ENCODE data around the gene S100A5. TPM values are rescaled to one million over a fixed set of nuclear protein-coding genes. Genes with fewer than 3 reads are reported as not detected.

S100A5 gene
- total RNA-seq, 4 donors from 2014 or later: 2.2 to 12.6 (median 6.5) TPM

GRCh38 chr1:153537376-153537730 lies 3.4 kb downstream of the S100A5 start:
- no peaks in the 10 kb centered on the region for H3K36me3 ChIP-seq
- intact Hi-C loops (cut with DNase I): no loop called here
- H3K4me3 ChIP-seq (replicated peaks in 1 of 3): no peak overlapping the region
- peak overlapping the region in 2 of 3 donors; percentile 12 to 98 for H3K27ac ChIP-seq
- H3K27me3 ChIP-seq: no peaks in the 10 kb centered on the region
- WGBS, 2 donors: 93 to 95% methylated on average over 6 of the region's 6 CpGs
- no peak for TF ChIP-seq POLR2A (IDR thresholded peaks at IDR 0.05)
- TF ChIP-seq, protein P1, sequence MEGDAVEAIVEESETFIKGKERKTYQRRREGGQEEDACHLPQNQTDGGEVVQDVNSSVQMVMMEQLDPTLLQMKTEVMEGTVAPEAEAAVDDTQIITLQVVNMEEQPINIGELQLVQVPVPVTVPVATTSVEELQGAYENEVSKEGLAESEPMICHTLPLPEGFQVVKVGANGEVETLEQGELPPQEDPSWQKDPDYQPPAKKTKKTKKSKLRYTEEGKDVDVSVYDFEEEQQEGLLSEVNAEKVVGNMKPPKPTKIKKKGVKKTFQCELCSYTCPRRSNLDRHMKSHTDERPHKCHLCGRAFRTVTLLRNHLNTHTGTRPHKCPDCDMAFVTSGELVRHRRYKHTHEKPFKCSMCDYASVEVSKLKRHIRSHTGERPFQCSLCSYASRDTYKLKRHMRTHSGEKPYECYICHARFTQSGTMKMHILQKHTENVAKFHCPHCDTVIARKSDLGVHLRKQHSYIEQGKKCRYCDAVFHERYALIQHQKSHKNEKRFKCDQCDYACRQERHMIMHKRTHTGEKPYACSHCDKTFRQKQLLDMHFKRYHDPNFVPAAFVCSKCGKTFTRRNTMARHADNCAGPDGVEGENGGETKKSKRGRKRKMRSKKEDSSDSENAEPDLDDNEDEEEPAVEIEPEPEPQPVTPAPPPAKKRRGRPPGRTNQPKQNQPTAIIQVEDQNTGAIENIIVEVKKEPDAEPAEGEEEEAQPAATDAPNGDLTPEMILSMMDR (IDR thresholded peaks at IDR 0.05): no peak
- H3K9me3 ChIP-seq: no peaks in the 10 kb centered on the region
- H3K4me1 ChIP-seq: peaks cover 45 to 68% of the 10 kb centered on the region in 2 donors
- DNase-seq: no peak

GRCh38 chr1:153536671-153537375 lies 3.9 kb downstream of the S100A5 start:
- no peaks in the 10 kb centered on the region for H3K27me3 ChIP-seq
- no peaks in the 10 kb centered on the region for H3K9me3 ChIP-seq
- H3K4me1 ChIP-seq: peaks cover 45 to 64% of the 10 kb centered on the region in 2 donors
- intact Hi-C loops (cut with DNase I): no loop called here
- no peak for TF ChIP-seq POLR2A (IDR thresholded peaks at IDR 0.05)
- TF ChIP-seq, protein P1 (IDR thresholded peaks at IDR 0.05): no peak
- DNase-seq: peak; percentile 75 to 78
- H3K4me3 ChIP-seq (replicated peaks in 1 of 3): no peak overlapping the region
- H3K27ac ChIP-seq: peak overlapping the region; percentile 98 to 99 (median 98)
- H3K36me3 ChIP-seq: no peaks in the 10 kb centered on the region
- WGBS, 2 donors: 76 to 80% methylated on average over 9 of the region's 9 CpGs

- Histone ChIP-seq H3K4me1 (peaks cover 45 to 57% of the 10 kb centered on the region in 2 donors), H3K9me3 (no peaks in the 10 kb centered on the region), H3K27me3 (no peaks in the 10 kb centered on the region), H3K4me3 (replicated peaks in 1 of 3) (peak overlapping the region; percentile 63 to 87 (median 82)), H3K27ac (peak overlapping the region; percentile 98 to 99 (median 98)), H3K36me3 (no peaks in the 10 kb centered on the region)
- 3% methylated on average over 17 to 20 of the region's 38 CpGs for WGBS, 2 donors
- TF ChIP-seq POLR2A (IDR thresholded peaks at IDR 0.05): peak; percentile 89 to 95
- TF ChIP-seq, protein P1 (IDR thresholded peaks at IDR 0.05): peak in 1 of 6 experiments; percentile 1
- peak; percentile 92 to 94 for DNase-seq
- intact Hi-C loops (cut with DNase I): no loop called here
These were observed 4.6 kb downstream of the S100A5 start for GRCh38 chr1:153536012-153536670.

DNA sequence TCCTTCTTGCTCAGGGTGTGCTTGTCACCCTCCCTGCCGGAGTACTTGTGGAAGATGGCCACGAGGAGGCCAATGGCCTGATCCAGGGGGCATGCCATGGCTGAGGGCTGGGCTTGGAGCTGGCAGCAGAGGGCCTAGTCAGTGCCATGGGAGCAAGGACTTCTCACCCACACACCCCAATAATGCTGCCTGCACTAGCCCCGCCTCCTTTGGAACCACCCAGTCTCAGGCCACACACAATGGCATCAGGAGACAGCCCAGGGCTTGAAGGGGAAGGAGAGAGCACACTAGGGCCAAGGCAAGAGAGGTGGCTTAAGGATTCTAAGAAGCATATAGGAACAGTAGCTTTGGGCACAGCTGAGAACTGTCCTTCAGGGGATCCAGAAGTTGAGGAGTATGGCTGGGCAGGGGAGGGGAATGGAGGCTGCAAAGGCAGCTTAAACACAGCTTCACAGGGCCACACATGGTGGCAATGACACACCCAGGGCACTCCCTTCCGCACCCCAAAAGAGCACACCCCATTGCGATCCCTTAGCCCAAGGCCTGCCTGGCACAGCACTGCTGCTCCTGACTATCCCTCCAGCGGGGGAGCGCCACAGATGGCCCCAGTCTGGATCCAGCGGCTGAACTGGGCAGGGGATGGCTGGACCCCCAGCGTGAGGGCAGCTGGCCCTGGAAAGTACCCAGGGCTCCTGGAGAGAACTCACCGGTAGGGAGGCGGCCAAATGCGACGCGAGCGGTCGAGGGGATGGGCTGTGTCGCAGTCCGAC lies 5.3 kb downstream of the S100A5 start, which contains the start of gene S100A6:
Gene S100A6, minus strand, starts transcription at position 750 of the 770 bp plus-strand sequence. Its CDS starts 652 bp downstream, at position 98.
- Histone ChIP-seq H3K4me3 (replicated peaks in 1 of 3) (peak within 1 kb of the TSS; percentile 63 to 87 (median 82)), H3K9me3 (no peaks in the 10 kb centered on the region), H3K4me1 (peaks cover 38 to 50% of the 10 kb centered on the region in 2 donors), H3K27me3 (no peaks in the 10 kb centered on the region), H3K36me3 (no peaks in the 10 kb centered on the region), H3K27ac (peak within 1 kb of the TSS; percentile 98 to 99 (median 98))
- WGBS, 2 donors: 40 to 59% methylated on average over 3 of the region's 18 CpGs
- TF ChIP-seq POLR2A (IDR thresholded peaks at IDR 0.05): peak; percentile 60 to 71
- TF ChIP-seq, protein P1 (IDR thresholded peaks at IDR 0.05): peak in 2 of 6 experiments; percentile 3 to 13
- intact Hi-C loops (cut with DNase I): no loop called here
- DNase-seq: peak; percentile 72 to 75

Data from thyroid gland (tissue), 4 donors.